GM12892 (cell line): ENCODE measurements around the gene SLC24A1.
A peak's percentile ranks its signal among the peaks of the same experiment; 100 is the strongest.

Experiments used
- POLR2A ChIP-seq: IDR thresholded peaks from 2 replicates; pipeline ENCODE4 v1.6.1; 2011; ENCODE audit warnings: low read depth, low read length, control low read depth
- POLR2AphosphoS5 ChIP-seq: IDR thresholded peaks from 2 replicates; pipeline ENCODE4 v1.6.1; 2011; ENCODE audit warnings: low read depth, low read length, control low read depth

DNA sequence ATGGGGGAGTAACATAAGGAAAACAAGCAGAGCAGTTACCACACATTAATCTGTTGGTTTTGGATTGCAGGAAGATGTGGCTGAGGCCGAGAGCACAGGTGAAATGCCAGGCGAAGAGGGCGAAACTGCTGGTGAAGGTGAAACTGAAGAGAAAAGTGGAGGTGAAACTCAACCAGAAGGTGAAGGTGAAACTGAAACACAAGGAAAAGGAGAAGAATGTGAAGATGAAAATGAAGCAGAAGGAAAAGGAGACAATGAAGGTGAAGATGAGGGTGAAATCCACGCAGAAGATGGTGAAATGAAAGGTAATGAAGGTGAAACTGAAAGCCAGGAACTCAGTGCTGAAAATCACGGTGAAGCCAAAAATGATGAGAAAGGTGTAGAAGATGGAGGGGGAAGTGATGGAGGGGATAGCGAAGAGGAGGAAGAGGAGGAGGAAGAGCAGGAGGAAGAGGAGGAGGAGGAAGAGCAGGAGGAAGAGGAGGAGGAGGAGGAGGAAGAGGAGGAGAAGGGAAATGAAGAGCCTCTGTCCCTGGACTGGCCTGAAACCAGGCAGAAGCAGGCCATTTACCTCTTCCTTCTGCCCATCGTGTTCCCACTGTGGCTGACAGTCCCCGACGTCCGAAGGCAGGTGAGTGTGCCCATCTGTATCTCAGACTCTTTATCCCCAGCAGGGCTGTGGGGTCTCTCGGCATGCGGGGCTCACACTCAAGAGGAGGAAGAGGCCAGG is 28.7 kb downstream of the SLC24A1 start:
- no peak; the same call in 1 of the 2 replicates for TF ChIP-seq POLR2A
- TF ChIP-seq POLR2AphosphoS5: peak; percentile 46; the same call in 1 of the 2 replicates
